DOHH2 (cell line): ENCODE results near the gene DIRAS2.

Source experiments
- CTCF ChIP-seq: fragments of 200-600 bp; sonication (generic); IDR thresholded peaks from one replicate; pipeline ENCODE4 v1.5.1; 2014; ENCODE audit warnings: antibody characterized with exemption, mild to moderate bottlenecking, low read depth, low read length; ENCODE audit not compliant: poor library complexity, severe bottlenecking
- EZH2phosphoT487 ChIP-seq: fragments of 200-600 bp; sonication (generic); IDR thresholded peaks from 2 replicates; pipeline ENCODE4 v1.6.1; 2017; ENCODE audit warnings: borderline replicate concordance, mild to moderate bottlenecking, antibody characterized with exemption, low read length, moderate library complexity, mixed read lengths

- TF ChIP-seq CTCF (no peak), EZH2phosphoT487 (no peak)
Observed at GRCh38 chr9:90578126-90578815, 64.4 kb downstream of the DIRAS2 start.
